HG02981 (cell line): ENCODE measurements around the gene DPPA2.
"Not testable (repeated sequence)": the region's sequence is repeated elsewhere in the genome, so short reads cannot be mapped to it uniquely, and the experiment has no call there.

ENCODE experiments used
- ATAC-seq: cut with Tn5 transposase; IDR thresholded peaks from one replicate; pipeline ENCODE4 v1.9.1; 2021; ENCODE audit warnings: mild to moderate bottlenecking, moderate library complexity; ENCODE audit not compliant: unreplicated experiment

DPPA2 gene, protein sequence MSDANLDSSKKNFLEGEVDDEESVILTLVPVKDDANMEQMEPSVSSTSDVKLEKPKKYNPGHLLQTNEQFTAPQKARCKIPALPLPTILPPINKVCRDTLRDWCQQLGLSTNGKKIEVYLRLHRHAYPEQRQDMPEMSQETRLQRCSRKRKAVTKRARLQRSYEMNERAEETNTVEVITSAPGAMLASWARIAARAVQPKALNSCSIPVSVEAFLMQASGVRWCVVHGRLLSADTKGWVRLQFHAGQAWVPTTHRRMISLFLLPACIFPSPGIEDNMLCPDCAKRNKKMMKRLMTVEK

GRCh38 chr3:109316162-109316730 is at the start of gene DPPA2:
TSS of gene DPPA2 (minus strand) at chr3:109316517. CDS start at chr3:109314542, 1,975 bp downstream.
- ATAC-seq: no peak

DNA sequence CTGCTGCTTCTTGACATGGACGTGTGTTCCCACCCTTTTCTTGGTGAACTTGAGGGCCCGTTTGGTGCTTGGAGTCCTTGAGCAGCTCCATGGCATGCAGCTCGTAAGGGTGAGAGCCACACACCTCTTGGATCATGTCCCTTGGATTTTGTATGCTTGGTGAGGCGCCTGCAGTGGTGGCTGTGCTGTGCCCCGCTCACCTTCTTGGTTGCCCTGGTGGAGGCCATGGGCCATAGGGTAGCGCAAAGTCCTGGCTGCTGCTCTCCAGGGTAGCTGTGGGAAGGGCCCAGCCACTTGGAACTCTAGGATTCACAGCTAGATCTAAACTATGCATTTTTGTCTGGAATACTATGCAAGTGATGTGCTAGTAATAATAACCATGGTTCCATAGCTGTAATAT is 47.8 kb upstream of the DPPA2 start:
- no peak for ATAC-seq

DNA sequence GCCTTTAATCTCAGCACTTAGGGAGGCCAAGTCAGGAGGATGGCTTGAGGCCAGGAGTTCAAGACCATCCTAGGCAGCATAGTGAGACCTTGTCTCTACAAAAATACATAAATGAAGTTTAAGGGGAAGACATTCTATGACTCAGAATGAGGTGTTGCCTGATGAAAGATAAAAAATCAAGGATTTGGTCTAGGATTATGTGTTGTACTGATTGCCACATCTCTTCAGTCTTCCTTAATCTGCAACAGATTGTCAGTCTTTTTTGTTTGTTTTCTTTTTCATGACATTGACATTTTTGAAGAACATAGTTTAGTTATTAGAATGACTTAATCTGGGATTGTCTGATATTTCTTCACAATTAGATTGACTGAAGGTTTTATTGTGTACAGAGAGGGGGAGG is 47.3 kb upstream of the DPPA2 start:
- no peak for ATAC-seq

DNA sequence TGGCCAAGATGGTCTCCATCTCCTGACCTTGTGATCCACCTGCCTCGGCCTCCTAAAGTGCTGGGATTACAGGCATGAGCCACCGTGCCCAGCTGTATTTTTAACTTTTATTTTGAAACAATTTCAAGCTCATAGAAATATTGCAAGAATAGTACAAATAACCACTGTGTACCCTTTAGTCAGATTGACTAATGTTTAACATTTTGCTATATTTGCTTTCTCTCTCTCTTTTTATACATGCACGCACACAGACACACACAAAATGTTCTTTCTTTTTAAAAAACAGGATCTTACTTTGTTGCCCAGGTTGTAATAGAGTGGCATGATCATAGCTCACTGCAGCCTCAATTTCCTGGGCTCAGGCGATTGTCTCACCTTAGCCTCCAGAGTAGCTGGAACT is 46.5 kb upstream of the DPPA2 start:
- ATAC-seq: no peak

- not testable (repeated sequence) for ATAC-seq
Measured at GRCh38 chr3:109358809-109359208, 42.5 kb upstream of the DPPA2 start.

DNA sequence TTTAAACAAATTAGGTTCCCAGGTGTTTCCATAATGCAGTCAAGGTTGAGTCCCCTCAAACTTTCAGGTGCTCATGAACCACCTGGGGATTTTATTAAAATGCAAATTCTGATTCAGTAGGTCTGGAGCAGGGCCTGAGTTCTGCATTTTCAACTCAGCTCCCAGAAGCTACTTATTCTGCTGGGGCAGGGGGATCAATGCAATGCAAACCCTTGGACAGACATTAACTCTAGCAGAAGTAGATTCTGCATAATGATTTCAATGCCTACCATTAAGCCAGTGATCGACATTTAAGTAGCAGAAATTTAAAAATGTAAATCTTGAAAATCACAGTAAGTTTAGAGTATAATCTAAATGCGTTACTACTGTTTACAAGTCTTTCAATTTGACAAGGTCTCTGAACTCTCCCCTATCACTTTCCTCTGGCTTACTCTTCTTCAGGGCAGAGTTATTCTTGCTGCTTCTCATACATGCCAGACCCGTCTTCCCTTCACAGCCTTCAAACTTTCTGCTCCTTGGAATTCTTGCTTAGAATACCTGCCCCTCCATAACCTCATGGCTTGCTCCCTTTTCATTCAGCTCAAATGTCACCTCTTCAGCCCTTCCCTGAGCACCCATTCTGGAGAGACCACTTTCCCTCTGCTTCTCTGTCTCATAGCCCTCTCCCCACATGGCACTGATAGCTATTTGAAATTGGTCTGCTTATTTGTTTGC is 40.3 kb upstream of the DPPA2 start:
- ATAC-seq: no peak

DNA sequence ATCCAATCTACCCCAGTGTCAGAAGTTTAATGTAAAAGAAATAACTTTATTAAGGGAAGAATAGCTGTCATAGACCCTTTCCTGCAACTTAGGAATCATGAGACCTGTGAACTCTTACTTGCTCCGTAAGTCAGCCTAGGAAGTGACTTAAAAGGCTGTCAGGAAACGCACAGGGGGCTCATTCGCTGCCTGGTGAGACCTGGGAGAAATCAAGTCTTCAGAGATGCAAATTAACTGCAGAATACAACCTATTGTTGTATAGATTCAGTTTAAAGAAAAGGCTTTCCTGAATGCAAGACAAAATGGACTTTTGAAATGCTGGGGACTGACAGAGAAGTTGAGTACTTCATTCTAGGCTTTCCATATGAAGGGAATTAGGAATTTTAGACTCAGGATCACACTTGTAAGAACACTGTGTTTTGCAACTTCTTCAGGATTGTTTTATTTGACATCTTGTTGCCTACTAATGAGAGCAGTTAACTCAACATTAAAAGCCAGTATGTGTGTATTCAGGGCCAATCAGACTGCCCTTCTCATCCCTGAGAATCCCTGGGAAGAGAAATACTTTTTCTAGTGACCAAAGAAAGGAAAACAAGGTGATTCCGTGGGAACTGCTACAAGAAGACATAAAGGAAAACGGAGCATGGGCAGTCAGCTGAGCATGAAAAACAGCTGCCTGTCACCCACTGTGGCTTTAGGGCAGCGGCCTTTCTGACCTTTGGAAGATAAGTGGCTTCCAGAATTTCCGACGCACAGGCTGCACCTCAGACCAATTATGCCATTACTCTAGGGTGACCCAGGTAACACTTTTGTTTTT is 39.5 kb upstream of the DPPA2 start:
- ATAC-seq: no peak

DNA sequence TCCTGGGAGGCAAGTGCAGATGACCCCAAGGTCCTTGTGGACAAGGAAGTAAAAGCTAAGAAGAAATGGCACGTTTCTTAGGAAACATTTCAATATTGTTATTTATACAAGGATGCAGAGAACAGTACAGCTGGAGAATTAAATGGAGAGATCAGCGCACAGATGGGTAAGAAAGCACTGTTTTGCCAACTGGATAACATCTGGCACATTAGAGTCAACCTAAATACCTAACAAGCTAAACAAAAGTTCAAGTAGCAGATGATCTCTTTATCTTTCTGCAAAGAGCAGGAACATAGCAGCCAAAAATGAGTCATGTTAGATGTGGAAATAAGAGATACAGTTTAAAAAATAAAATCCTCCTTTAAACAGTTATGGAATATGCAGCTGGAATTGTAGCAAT is 36.7 kb upstream of the DPPA2 start:
- ATAC-seq: no peak

- ATAC-seq: no peak
Measured at GRCh38 chr3:109351231-109351630, 34.9 kb upstream of the DPPA2 start.

- ATAC-seq: no peak
Measured at GRCh38 chr3:109346770-109347295, 30.5 kb upstream of the DPPA2 start.

- no peak for ATAC-seq
Measured at GRCh38 chr3:109346099-109346498, 29.8 kb upstream of the DPPA2 start.

DNA sequence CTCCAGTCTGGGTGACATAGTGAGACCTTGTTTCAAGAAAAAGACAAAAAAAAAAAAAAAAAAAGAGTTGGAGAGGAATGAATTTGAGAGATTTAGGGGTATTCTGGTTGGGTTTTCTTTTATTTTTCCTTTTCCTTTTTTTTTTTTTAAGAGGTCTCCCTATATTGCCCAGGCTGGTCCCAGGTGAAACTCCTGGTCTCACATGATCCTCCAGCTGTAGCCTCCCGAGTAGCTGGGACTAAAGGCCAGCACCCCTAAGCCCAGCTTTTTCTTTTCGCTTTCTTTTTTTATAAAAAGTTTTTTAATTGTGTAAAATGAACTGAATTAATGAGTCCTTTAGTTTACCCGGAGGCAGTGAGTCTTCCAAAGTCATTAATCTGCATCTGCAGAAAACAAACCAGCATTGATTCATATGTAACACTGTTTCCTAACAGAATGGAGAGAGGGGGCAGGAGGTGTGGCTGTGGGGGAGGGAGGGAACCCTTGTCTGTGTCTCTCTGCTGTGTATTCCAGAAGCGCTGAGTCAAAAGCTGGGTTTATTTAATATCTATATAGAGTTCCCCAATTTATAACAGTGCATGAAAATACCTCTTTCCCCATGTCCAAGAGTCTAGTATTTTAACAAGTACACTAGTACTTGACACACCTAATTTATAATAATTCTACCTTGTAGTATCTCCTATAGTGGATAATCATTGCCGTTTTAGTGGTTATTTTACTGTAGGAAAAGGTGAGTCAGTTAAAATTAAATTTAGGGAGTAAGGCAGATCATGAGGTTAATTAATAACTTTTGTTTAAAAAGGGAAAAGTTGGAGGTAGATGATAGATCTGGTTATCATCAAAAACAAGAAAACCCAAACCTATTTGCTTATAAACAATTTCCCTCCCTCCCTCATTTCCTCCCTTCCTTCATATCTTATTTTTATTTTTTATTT is 23.7 kb upstream of the DPPA2 start:
- no peak for ATAC-seq

- ATAC-seq: no peak
Measured at GRCh38 chr3:109339197-109339596, 22.9 kb upstream of the DPPA2 start.

- no peak for ATAC-seq
Measured at GRCh38 chr3:109338322-109338721, 22.0 kb upstream of the DPPA2 start.

DNA sequence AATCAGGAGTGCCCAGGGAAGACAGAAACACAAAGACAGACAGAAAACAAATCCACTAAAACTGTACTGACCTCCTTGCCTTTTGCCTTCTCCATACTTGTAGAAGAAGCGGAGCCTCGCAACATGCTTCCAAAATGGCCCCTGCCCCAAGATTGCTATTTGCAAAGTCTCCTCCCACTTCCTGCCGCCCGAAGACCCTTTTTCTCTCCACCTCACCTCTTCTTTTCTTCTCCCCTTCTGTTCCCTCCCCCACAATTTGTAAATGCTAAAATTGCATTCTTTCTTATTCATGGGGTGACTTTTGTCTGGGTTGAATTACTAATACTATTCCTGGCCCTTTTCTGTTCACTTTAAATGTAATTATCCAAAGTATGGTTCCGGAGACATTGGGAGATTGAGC is 21.1 kb upstream of the DPPA2 start, which contains the start of gene DPPA4:
Gene DPPA4 (minus strand): TSS at position 154 of the 400 bp plus-strand sequence. CDS start 29 bp downstream, at position 125.
- no peak for ATAC-seq

DNA sequence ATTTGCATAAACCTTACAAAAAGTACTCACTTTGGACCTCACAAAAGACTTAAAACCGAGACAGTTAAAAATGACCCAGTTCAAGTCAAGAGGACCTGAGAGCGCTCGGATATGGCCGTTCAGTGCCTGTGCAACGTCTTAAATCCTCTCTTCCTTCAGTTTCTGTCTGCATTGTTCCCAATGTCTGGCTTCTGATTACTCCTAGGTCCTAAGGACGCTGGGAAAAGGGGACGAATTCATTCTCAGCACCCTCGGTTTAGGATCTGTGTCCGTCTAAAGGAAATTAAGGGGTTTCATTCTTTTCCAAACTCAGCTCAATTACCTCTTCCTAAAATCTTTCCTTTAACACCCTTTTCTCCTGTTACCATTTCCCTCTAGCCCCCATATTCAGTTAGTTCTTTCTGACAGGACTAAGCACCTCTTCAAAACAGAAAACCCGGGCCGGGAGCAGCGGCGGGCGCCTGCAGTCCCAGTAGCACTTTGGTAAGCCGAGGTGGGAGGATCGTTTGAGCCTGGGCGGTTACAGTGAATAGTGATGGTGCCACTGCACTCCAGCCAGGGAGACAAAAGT is 20.1 kb upstream of the DPPA2 start:
- no peak for ATAC-seq

DNA sequence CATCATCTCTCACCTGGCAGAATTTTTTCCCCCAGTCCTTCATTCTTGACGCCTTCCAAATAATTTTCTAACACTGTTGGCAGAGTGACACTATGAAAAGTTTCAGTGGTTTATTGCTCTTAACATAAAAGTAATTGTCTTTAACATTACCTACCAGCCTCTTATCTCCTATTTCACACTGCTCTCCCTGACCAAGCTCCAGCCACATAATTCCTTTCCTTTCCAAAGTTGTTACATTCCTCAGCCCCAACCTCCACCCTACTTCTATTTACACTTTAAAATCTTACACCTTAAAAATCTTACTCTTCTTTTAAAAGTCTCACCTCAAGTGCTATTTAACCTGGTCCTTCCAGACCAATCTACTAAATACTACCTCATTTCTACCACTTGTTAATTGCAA is 18.3 kb upstream of the DPPA2 start:
- ATAC-seq: no peak

DNA sequence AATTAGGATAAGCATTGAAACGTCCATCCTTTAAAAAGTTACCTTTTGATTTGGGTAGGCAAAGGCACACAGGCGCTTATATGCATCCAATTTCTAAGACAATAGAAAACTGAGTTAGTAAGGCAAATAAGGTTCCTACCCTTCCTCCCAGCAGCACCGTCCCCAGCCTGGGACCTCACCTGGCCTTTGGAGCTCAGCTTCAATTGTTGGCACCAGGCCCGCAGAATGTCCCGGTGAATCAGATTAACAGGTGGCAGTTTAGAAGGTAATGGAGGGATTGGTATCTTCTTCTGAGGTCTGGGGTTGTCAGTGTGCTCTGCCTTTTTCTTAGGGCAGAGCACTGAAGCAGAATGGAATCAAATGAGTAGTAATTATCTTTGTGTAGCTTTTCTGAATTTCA is 15.4 kb upstream of the DPPA2 start:
- no peak for ATAC-seq

DNA sequence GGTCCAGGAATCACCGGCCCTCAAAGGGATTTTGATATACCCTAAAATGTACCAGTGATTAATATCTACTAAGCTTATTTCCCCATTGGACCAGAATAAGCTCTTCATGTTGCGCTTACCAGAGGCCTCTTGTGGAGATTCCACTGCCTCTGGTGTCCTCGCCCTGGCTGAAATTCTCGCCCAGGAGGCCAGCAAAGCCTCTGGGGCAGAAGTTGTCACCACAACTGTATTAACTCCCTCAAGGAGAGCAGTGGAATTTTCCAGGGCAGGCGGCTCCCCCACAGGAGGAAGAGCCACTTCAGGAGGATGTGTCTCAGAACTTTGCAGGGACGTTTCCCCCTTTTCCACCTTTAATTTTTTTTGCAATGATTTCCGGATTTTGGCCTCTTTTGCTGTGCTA is 14.1 kb upstream of the DPPA2 start:
- no peak for ATAC-seq

DNA sequence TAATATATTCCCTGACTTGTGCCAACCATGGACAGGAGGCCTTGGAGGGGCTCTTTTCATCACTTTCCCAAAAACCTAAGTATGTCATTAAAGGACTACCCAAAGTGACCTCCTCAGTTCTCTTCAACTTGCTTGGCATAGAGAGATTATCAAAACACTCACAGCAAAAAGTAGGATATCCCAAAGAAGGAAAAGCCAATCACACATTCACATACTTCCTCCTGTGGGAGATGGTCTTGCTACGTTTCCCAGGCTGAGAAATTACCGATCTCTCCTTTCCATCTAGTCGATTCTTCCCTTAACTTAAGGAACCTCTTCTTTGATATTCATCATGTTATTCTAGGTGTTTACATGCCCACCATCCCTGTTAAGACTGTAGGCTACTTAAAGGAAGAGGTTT is 11.9 kb upstream of the DPPA2 start:
- no peak for ATAC-seq
